ENCODE measurements around the gene PPM1G. TPM values are rescaled to one million over a fixed set of nuclear protein-coding genes. Genes with fewer than 3 reads are reported as not detected.

The PPM1G gene
- total and polyA plus RNA-seq, 10 donors, result 36.0 to 59.3 (median 48.4) TPM

GRCh38 chr2:27370026-27370815 lies 39.2 kb downstream of the PPM1G start, which contains the start of the genes EIF2B4 and SNX17:
Gene EIF2B4, minus strand, starts transcription at chr2:27370338. Its CDS starts 24 bp downstream, at chr2:27370314.
Gene SNX17, plus strand, starts transcription at chr2:27370616. Its CDS starts 128 bp downstream, at chr2:27370744.
- WGBS, 5 donors, result 0 to 1% (median 0%) methylated on average over 1 to 85 of the region's 85 CpGs
- DNase-seq, result peak; percentile 100

GRCh38 chr2:27369471-27370025 lies 39.8 kb downstream of the PPM1G start:
- Histone ChIP-seq H3K4me1 (peaks cover 30 to 60% (median 43%) of the 10 kb centered on the region in 6 donors), H3K4me3 (peak overlapping the region; percentile 99 to 100 (median 100)), H3K9me3 (no peaks in the 10 kb centered on the region), H3K27ac (peak overlapping the region; percentile 86 to 98 (median 96)), H3K27me3 (replicated peaks in 1 of 7) (no peaks in the 10 kb centered on the region), H3K36me3 (peaks cover 0 to 72% (median 52%) of the 10 kb centered on the region in 6 donors)
- WGBS, 5 donors, result 0 to 2% (median 1%) methylated on average over 7 to 18 of the region's 18 CpGs
- intact Hi-C loops (cut with DNase I; ENCODE audit: low total_unique reads), result no loop called here
- no peak for TF ChIP-seq POLR2A (IDR thresholded peaks at IDR 0.05)
- no peak for TF ChIP-seq POLR2AphosphoS5 (IDR thresholded peaks at IDR 0.05)
- TF ChIP-seq, protein P1, sequence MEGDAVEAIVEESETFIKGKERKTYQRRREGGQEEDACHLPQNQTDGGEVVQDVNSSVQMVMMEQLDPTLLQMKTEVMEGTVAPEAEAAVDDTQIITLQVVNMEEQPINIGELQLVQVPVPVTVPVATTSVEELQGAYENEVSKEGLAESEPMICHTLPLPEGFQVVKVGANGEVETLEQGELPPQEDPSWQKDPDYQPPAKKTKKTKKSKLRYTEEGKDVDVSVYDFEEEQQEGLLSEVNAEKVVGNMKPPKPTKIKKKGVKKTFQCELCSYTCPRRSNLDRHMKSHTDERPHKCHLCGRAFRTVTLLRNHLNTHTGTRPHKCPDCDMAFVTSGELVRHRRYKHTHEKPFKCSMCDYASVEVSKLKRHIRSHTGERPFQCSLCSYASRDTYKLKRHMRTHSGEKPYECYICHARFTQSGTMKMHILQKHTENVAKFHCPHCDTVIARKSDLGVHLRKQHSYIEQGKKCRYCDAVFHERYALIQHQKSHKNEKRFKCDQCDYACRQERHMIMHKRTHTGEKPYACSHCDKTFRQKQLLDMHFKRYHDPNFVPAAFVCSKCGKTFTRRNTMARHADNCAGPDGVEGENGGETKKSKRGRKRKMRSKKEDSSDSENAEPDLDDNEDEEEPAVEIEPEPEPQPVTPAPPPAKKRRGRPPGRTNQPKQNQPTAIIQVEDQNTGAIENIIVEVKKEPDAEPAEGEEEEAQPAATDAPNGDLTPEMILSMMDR (IDR thresholded peaks at IDR 0.05 in 8 of 11, conservative IDR thresholded peaks at IDR 0.05 in 3 of 11), result no peak
- no peak for DNase-seq

More at GRCh38 chr2:27370026-27370815, 39.2 kb downstream of the PPM1G start, which contains the start of the genes EIF2B4 and SNX17:
- Histone ChIP-seq H3K4me3 (peak within 1 kb of the TSS; percentile 99 to 100 (median 100)), H3K27ac (peak within 1 kb of the TSS; percentile 93 to 98 (median 96)), H3K36me3 (peaks cover 0 to 72% (median 52%) of the 10 kb centered on the region in 6 donors), H3K27me3 (replicated peaks in 1 of 7) (no peaks in the 10 kb centered on the region), H3K9me3 (no peaks in the 10 kb centered on the region), H3K4me1 (peaks cover 30 to 62% (median 43%) of the 10 kb centered on the region in 6 donors)
- TF ChIP-seq, protein P1 (IDR thresholded peaks at IDR 0.05 in 8 of 11, conservative IDR thresholded peaks at IDR 0.05 in 3 of 11), result peak; percentile 70 to 90 (median 86)
- TF ChIP-seq POLR2A (IDR thresholded peaks at IDR 0.05), result peak; percentile 2 to 9 (median 5)
- peak; percentile 95 to 97 (median 96) for TF ChIP-seq POLR2AphosphoS5 (IDR thresholded peaks at IDR 0.05)
- intact Hi-C loops (cut with DNase I; ENCODE audit: low total_unique reads), result no loop called here

GRCh38 chr2:27363933-27364332 lies 45.5 kb downstream of the PPM1G start:
- WGBS, 5 donors, result 80 to 93% (median 85%) methylated on average over 2 of the region's 2 CpGs
- H3K27ac ChIP-seq, result no peak overlapping the region
- peaks cover 5 to 12% (median 7%) of the 10 kb centered on the region in 6 donors for H3K4me1 ChIP-seq
- no peaks in the 10 kb centered on the region for H3K9me3 ChIP-seq
- H3K27me3 ChIP-seq (replicated peaks in 1 of 7), result no peaks in the 10 kb centered on the region
- no peak overlapping the region for H3K4me3 ChIP-seq
- TF ChIP-seq POLR2AphosphoS5 (IDR thresholded peaks at IDR 0.05), result no peak
- TF ChIP-seq POLR2A (IDR thresholded peaks at IDR 0.05), result no peak
- TF ChIP-seq, protein P1 (IDR thresholded peaks at IDR 0.05 in 8 of 11, conservative IDR thresholded peaks at IDR 0.05 in 3 of 11), result no peak
- H3K36me3 ChIP-seq, result peaks cover 0 to 61% (median 49%) of the 10 kb centered on the region in 6 donors
- intact Hi-C loops (cut with DNase I; ENCODE audit: low total_unique reads), result no loop called here
- DNase-seq, result no peak
